SK-N-SH (cell line): ENCODE measurements around the gene GOLGA6D.
"Not testable (repeated sequence)": the region's sequence is repeated elsewhere in the genome, so short reads cannot be mapped to it uniquely, and the experiment has no call there.

ENCODE experiments used
- RAD21 ChIP-seq: IDR thresholded peaks from 2 replicates; pipeline ENCODE4 v1.6.1; 2012; ENCODE audit warnings: mild to moderate bottlenecking, low read length
- SMC3 ChIP-seq: IDR thresholded peaks from 2 replicates; pipeline ENCODE4 v1.6.1; 2012; ENCODE audit warnings: low read depth, low read length, improper control_type of control experiment
- YY1 ChIP-seq: IDR thresholded peaks from 2 replicates; pipeline ENCODE4 v1.4.0; 2012; ENCODE audit warnings: low read depth, mild to moderate bottlenecking

DNA sequence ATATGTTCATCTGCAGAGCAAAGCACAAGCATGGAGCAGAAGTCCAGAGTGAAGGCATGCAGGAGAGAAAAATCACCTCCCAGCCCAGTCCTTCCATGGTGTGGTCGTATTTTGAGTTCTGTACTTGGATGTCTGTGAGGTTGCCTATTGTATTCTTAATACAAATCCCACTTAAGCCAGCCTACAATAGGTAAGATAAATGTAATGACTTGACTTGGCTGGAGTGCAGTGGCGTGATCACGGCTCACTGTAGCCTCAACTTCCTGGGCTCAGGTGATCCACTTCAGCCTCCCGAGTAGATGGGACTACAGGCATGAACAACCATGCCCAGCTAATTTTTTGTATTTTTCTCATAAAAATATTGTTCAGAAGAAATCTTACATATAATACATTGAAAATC is 31.3 kb upstream of the GOLGA6D start:
- not testable (repeated sequence) for TF ChIP-seq RAD21, SMC3, YY1
